Aorta (tissue), 5 donors: ENCODE results near the gene CHMP4B. TPM values are rescaled to one million over a fixed set of nuclear protein-coding genes. Genes with fewer than 3 reads are reported as not detected.

Experiments
- ATAC-seq: fragments of 200-7000 bp; cut with Tn5 transposase; one replicate; pipeline ENCODE4 v1.9.1; 2022; ENCODE audit warnings: moderate library complexity; ENCODE audit not compliant: low FRiP score
- DNase-seq, 2 donors: peaks; one replicate each; pipeline ENCODE4 v3.0.0-alpha.2; 2020
- H3K27ac ChIP-seq, 2 donors: one replicate each; pipeline ENCODE4 v1.5.1; 2013; ENCODE audit warnings: low read length in 2 of 2, mild to moderate bottlenecking in 2 of 2, moderate library complexity in 2 of 2, control low read depth in 1 of 2, inconsistent platforms in 1 of 2, low read depth in 1 of 2
- H3K27me3 ChIP-seq, 2 donors: one replicate each; pipeline ENCODE4 v1.6.1; 2013; ENCODE audit warnings: control low read depth in 1 of 2, low read length in 1 of 2, mild to moderate bottlenecking in 1 of 2, moderate library complexity in 1 of 2; ENCODE audit not compliant: insufficient read depth in 2 of 2, control insufficient read depth in 1 of 2
- H3K36me3 ChIP-seq, 2 donors: one replicate each; pipeline ENCODE4 v1.6.1; 2013; ENCODE audit warnings: control low read depth in 1 of 2, low read length in 1 of 2, mild to moderate bottlenecking in 1 of 2; ENCODE audit not compliant: insufficient read depth in 2 of 2, control insufficient read depth in 1 of 2
- H3K4me1 ChIP-seq, 2 donors: one replicate each; pipeline ENCODE4 v1.6.1; 2013; ENCODE audit warnings: low read length in 2 of 2, control low read depth in 1 of 2, mild to moderate bottlenecking in 1 of 2, moderate library complexity in 1 of 2; ENCODE audit not compliant: insufficient read depth in 2 of 2, control insufficient read depth in 1 of 2
- H3K4me3 ChIP-seq, 2 donors: one replicate each; pipeline ENCODE4 v1.5.1; 2013; ENCODE audit warnings: low read length in 2 of 2, control low read depth in 1 of 2, mild to moderate bottlenecking in 1 of 2
- H3K9me3 ChIP-seq: one replicate; pipeline ENCODE4 v1.6.1; 2013; ENCODE audit warnings: mild to moderate bottlenecking, low read length; ENCODE audit not compliant: control insufficient read depth
- WGBS, 2 donors: extraction: QIAGEN DNeasy Blood & Tissue Kit; methylation state at CpG; one replicate each; pipeline ENCODE4 v1.1.7; 2013; 5-methylcytosine and 5-hydroxymethylcytosine counted together
- intact Hi-C, 2 donors: fragments of 100-400 bp; cut with DNase I; formaldehyde crosslinking; loops; one replicate each; pipeline versions ENCODE4 v1.14.2 to v1.15.0; 2022
- polyA plus RNA-seq, 2 donors: library from polyadenylated mRNA; stranded (reverse); fragments of 200-250 nt; gene quantifications; one replicate each; pipeline ENCODE4 v1.2.3, GENCODE V29; 2013
- total RNA-seq, 2 donors: library from RNA; stranded (reverse); fragmentation: NEBNext Ultra II Directional; extraction: Animal tissue kit (Norgen Biotek cat#: 25700); gene quantifications; one replicate each; pipeline ENCODE4 v1.2.1, GENCODE V29; 2021
- donor health status: healthy with polysubstance abuse.
- donor health status: Bipolar disorder and iron deficiency.
- donor health status: DM: no; HTN: no; CAD: no.
- donor health status: DM: no; HTN: no; CAD: no.
- donor health status: DM: yes; HTN: yes; CAD: no.

The CHMP4B gene
- total and polyA plus RNA-seq, 4 donors = 96.6 to 194 (median 128) TPM

DNA sequence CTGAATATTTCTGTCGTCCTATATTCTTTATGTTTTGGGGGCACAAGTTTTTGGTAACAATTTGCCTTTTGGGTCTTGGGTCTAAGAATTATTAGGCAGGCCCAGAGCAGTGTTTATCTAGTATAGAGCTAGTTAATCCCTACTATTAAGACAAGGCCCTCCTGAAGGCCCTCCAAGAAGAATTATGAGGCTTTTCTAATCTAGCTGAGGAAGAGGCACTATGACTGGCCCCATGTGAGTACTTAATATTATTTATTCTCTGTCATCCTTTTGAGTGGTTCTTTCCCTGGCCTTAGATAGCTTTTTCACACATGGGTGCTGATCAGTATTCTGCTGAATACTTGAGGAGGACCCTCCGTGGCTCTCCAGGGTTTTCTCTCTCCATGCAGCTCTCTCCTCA, 25.1 kb downstream of the CHMP4B start:
- Histone ChIP-seq H3K9me3 (no peaks in the 10 kb centered on the region), H3K27ac (no peak overlapping the region), H3K4me3 (no peak overlapping the region), H3K27me3 (no peaks in the 10 kb centered on the region), H3K36me3 (no peaks in the 10 kb centered on the region), H3K4me1 (no peaks in the 10 kb centered on the region)
- ATAC-seq (no peak), DNase-seq (no peak)
- intact Hi-C loops = no loop called here
- 90% methylated on average over 2 of the region's 2 CpGs for WGBS, 2 donors

DNA sequence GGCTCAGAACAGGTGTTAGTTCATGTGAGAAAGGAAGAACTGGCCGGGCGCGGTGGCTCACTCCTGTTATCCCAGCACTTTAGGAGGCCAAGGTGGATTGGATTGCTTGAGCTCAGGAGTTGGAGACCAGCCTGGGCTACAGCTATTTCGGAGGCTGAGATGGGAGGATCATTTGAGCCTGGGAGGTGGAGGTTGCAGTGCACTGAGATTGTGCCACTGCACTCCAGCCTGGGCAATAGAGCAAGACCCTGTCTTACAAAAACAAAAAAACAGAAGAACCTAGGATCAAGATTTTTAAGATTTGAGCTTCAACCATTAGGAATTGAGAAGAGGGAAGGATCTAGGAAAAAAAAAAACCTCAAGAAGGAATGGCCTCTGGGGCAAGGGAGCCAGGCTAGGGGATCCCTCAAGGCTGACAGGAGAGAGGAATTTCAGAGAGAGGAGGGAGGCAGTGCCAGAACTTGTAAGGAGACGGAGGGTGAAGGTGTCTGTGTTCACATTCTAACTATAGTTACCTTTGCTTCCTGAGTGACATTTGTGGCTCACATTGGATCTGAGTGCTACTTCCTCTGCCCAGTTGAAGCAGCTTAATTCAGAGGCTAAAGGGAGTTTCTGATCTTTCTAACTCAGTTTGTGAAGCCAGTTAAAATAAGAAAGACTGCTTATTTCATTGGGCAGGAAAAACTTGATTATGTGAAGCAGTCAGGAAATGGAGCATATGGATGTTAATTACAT, 26.1 kb downstream of the CHMP4B start:
- 86 to 90% methylated on average over 5 of the region's 5 CpGs for WGBS, 2 donors
- intact Hi-C loops = no loop called here
- no peak for ATAC-seq
- Histone ChIP-seq H3K27ac (no peak overlapping the region), H3K4me3 (no peak overlapping the region), H3K9me3 (no peaks in the 10 kb centered on the region), H3K4me1 (peaks cover 0 to 3% of the 10 kb centered on the region in 2 donors), H3K36me3 (no peaks in the 10 kb centered on the region), H3K27me3 (no peaks in the 10 kb centered on the region)
- DNase-seq = no peak

DNA sequence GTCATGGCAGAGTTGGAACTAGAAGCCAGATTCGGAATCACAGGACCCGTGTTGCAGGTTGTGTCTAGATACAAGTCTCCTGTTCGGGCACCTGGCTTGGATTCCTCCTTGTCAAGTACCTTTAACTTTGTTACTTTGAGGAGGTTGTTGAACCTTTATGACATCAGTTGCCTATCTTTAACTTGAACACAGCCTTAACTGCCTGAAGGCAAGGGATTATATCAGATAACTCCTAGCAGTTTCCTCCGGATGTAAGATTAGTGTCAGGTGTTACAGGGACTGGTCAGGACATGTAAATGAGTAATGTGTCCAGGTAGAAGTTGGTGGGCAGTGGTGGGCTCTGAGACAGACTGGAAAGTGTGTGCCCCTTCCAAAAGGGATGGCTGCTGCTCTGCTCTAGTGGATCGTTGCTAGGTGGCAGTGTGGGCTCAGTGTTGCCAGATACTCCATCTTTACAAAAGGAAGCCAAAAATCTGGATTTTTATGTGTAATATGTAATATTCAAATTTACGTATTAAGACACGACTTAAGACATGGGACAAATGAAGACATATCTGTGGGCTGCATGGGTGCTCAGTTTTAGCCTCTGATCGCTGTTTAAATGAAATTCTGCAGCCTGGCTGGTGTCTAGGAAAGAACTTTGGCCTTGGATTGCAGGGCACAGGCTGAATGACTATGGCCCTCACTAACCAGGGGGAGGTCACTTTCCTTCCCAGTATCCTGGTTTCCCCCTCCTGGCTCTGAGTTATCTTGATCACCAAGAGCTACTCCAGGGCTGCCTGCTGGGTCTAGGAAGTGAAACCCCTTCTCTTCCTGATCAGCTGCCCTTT, 27.1 kb downstream of the CHMP4B start:
- no peak overlapping the region for H3K27ac ChIP-seq
- no peak for ATAC-seq

DNA sequence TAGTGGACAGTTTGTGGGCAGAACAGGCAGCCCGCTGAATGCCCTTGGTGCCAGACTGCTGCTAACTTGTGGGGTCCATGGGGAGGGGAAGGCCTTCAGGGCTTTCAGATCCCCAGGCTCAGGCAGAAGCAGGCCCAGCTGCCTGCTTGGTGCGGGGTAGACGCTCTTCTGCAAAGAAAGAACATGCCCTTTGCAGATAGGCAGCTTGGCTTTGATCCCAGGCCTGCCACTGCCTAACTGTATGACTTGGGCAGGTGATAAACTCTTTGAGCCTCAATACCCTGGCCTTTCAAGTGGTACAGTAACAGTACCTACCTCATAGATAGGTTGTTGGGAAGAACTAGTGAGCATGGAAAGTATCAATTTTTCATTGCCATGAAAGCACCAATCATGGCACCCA, 28.4 kb downstream of the CHMP4B start:
- 45 to 50% methylated on average over 3 of the region's 3 CpGs for WGBS, 2 donors
- no peaks in the 10 kb centered on the region for H3K9me3 ChIP-seq
- H3K36me3 ChIP-seq = no peaks in the 10 kb centered on the region
- intact Hi-C loops = no loop called here
- H3K27me3 ChIP-seq = no peaks in the 10 kb centered on the region
- H3K27ac ChIP-seq = no peak overlapping the region
- H3K4me1 ChIP-seq = peaks cover 0 to 3% of the 10 kb centered on the region in 2 donors
- ATAC-seq (no peak), DNase-seq (no peak)
- no peak overlapping the region for H3K4me3 ChIP-seq

More for the DNA sequence above, 27.1 kb downstream of the CHMP4B start:
- H3K4me3 ChIP-seq = no peak overlapping the region
- H3K4me1 ChIP-seq = peaks cover 0 to 3% of the 10 kb centered on the region in 2 donors
- no peaks in the 10 kb centered on the region for H3K9me3 ChIP-seq
- no peaks in the 10 kb centered on the region for H3K27me3 ChIP-seq
- no peak for DNase-seq
- intact Hi-C loops = no loop called here
- 65 to 66% methylated on average over 8 of the region's 8 CpGs for WGBS, 2 donors
- no peaks in the 10 kb centered on the region for H3K36me3 ChIP-seq

DNA sequence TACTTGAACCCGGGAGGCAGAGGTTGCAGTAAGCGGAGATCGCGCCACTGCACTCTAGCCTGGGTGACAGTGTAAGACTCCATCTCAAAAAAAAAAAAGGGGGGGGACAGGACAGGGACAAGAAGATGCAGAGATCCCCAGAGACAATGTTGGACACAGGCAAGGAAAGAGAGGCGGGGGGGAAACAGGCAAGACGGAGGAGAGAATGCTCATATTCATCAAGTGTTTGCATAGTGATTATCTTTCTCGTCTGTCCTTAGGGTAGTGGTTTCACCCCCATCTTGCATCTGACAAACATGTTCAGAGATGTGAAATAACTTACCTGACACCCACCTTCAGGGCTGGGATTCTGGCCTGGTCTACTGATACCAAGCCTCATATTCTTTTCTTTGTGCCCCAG, 29.0 kb downstream of the CHMP4B start:
- H3K27me3 ChIP-seq = no peaks in the 10 kb centered on the region
- no peaks in the 10 kb centered on the region for H3K36me3 ChIP-seq
- H3K27ac ChIP-seq = no peak overlapping the region
- intact Hi-C loops = no loop called here
- peaks cover 0 to 3% of the 10 kb centered on the region in 2 donors for H3K4me1 ChIP-seq
- ATAC-seq = no peak
- DNase-seq = no peak
- 92 to 93% methylated on average over 7 of the region's 7 CpGs for WGBS, 2 donors
- H3K9me3 ChIP-seq = no peaks in the 10 kb centered on the region
- H3K4me3 ChIP-seq = no peak overlapping the region

DNA sequence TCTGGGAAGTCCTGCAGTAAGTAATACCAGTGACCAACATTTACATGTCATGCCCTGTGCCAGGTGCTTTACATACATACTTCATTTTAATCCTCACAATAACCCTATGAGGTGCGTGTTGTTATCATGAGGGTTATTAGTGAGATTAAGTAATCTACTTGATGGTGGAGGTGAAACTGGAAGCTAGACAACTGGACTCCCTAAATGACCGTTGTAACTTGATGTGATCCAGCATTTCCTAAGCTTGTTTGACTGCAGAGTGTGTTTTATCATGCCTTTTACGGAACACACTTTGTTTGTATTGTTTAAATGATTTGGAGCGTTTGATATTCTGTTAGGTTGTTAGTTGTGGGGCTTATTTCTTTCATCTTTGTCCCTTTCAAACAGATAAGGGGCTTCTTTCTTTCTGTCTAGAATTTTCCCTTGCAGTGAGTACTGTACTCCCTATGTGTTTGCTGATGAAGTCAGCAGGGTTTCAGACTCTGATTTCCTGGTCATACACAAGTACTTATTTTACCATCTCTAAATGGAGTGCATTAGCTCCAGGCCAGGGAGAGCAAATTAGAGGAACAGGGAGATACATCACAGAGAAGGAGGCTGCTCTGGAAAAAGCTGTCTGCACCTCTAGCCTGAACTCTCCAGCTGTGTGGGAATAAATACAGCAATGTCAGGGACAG, 29.7 kb downstream of the CHMP4B start:
- Histone ChIP-seq H3K27me3 (no peaks in the 10 kb centered on the region), H3K4me3 (no peak overlapping the region), H3K4me1 (peaks cover 0 to 6% of the 10 kb centered on the region in 2 donors), H3K9me3 (no peaks in the 10 kb centered on the region), H3K36me3 (no peaks in the 10 kb centered on the region), H3K27ac (no peak overlapping the region)
- intact Hi-C loops = no loop called here
- DNase-seq (no peak), ATAC-seq (no peak)
- WGBS, 2 donors = 58% methylated on average over 4 of the region's 4 CpGs

DNA sequence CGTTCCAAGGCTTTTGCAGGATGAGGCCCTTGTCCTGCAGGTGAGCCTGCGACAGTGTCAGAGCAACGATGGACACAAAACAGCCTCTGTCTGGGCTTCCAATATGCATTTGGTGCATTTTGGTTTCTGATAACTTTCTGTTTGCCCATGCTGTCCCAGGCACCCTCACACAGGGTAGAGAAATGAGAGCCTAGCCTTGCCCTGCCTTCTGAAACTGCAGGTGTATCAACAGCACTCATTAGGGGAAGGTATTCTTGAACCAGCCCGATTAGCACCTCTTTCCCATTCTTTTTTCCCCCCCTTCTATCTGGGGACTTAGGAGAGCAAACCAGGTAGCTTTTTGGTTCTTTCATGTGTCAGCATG, 30.3 kb downstream of the CHMP4B start:
- H3K27me3 ChIP-seq = no peaks in the 10 kb centered on the region
- no peak overlapping the region for H3K27ac ChIP-seq
- DNase-seq (no peak), ATAC-seq (no peak)
- H3K4me3 ChIP-seq = no peak overlapping the region
- no peaks in the 10 kb centered on the region for H3K9me3 ChIP-seq
- intact Hi-C loops = no loop called here
- peaks cover 0 to 7% of the 10 kb centered on the region in 2 donors for H3K4me1 ChIP-seq
- no peaks in the 10 kb centered on the region for H3K36me3 ChIP-seq
- 82 to 85% methylated on average over 4 of the region's 4 CpGs for WGBS, 2 donors

DNA sequence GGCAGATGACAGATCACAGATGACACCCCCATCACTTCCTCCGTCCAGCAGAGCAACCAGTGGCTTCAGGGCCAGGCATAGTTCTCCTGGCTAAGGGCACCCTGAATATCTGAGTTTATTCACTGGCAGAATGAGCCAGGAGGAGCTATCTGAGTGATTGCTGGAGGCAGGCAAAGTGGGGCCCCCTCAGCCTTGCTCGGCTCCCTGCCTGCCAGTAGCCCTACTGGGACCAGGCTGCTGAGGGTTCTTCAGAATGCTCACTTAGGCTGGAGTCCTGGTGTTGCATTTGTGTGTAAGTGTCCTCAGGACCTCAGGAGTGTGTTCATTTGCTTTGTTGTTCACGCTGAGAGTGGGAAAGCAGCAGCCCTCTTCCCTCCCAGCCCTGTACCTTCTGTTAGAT, 31.2 kb downstream of the CHMP4B start:
- intact Hi-C loops = no loop called here
- no peaks in the 10 kb centered on the region for H3K9me3 ChIP-seq
- H3K27me3 ChIP-seq = no peaks in the 10 kb centered on the region
- no peak overlapping the region for H3K4me3 ChIP-seq
- H3K4me1 ChIP-seq = peaks cover 0 to 7% of the 10 kb centered on the region in 2 donors
- DNase-seq (no peak), ATAC-seq (no peak)
- H3K36me3 ChIP-seq = no peaks in the 10 kb centered on the region
- WGBS, 2 donors = 80 to 81% methylated on average over 3 of the region's 3 CpGs
- H3K27ac ChIP-seq = no peak overlapping the region
